H9 (cell line): ENCODE data around the gene RAB15. TPM values are rescaled to one million over a fixed set of nuclear protein-coding genes. Genes with fewer than 3 reads are reported as not detected.

Experiments used
- DNase-seq: peaks from one replicate; pipeline ENCODE4 v3.0.0-alpha.2; 2017
- H2AFZ ChIP-seq: one replicate; pipeline ENCODE4 v1.6.1; 2013; ENCODE audit warnings: mild to moderate bottlenecking, low read length, control low read depth, moderate library complexity
- H2AK5ac ChIP-seq: 2 replicates; pipeline ENCODE4 v1.6.1; 2013; ENCODE audit warnings: low read length, control low read depth, mixed read lengths; ENCODE audit not compliant: insufficient read length
- H2BK120ac ChIP-seq: one replicate; pipeline ENCODE4 v1.6.1; 2013; ENCODE audit warnings: low read depth, mild to moderate bottlenecking, low read length, control low read depth, inconsistent platforms; ENCODE audit not compliant: poor library complexity, severe bottlenecking
- H2BK12ac ChIP-seq: 2 replicates; pipeline ENCODE4 v1.6.1; 2013; ENCODE audit warnings: low read length, control low read depth, mixed read lengths, low read depth; ENCODE audit not compliant: insufficient read length
- H2BK15ac ChIP-seq: 2 replicates; pipeline ENCODE4 v1.6.1; 2013; ENCODE audit warnings: low read depth, low read length, control low read depth
- H2BK20ac ChIP-seq: one replicate; pipeline ENCODE4 v1.6.1; 2013; ENCODE audit warnings: low read depth, mild to moderate bottlenecking, low read length, control low read depth, inconsistent platforms; ENCODE audit not compliant: poor library complexity, severe bottlenecking
- H2BK5ac ChIP-seq: 2 replicates; pipeline ENCODE4 v1.6.1; 2013; ENCODE audit warnings: low read length, control low read depth, mixed read lengths; ENCODE audit not compliant: insufficient read length
- H3K14ac ChIP-seq: 2 replicates; pipeline ENCODE4 v1.6.1; 2013; ENCODE audit warnings: low read length, control low read depth; ENCODE audit not compliant: insufficient read depth
- H3K18ac ChIP-seq: 2 replicates; pipeline ENCODE4 v1.6.1; 2013; ENCODE audit warnings: low read depth, mild to moderate bottlenecking, mixed read lengths, low read length, control low read depth; ENCODE audit not compliant: insufficient read length
- H3K23ac ChIP-seq: 2 replicates; pipeline ENCODE4 v1.6.1; 2013; ENCODE audit warnings: low read length, control low read depth, mixed read lengths, low read depth; ENCODE audit not compliant: insufficient read length
- H3K23me2 ChIP-seq: 2 replicates; pipeline ENCODE4 v1.6.1; 2013; ENCODE audit warnings: low read depth, mild to moderate bottlenecking, mixed read lengths, low read length, control low read depth; ENCODE audit not compliant: insufficient read length, poor library complexity, severe bottlenecking
- H3K27ac ChIP-seq: 2 replicates; pipeline ENCODE4 v1.5.1; 2013; ENCODE audit warnings: low read length, control low read depth, mixed read lengths, low read depth; ENCODE audit not compliant: insufficient read length
- H3K27me3 ChIP-seq: 2 replicates; pipeline ENCODE4 v1.6.1; 2013; ENCODE audit warnings: low read length, control low read depth, inconsistent platforms; ENCODE audit not compliant: insufficient read depth
- H3K4ac ChIP-seq: 2 replicates; pipeline ENCODE4 v1.6.1; 2013; ENCODE audit warnings: low read depth, mild to moderate bottlenecking, control low read depth, inconsistent platforms, low read length, moderate library complexity
- H3K4me1 ChIP-seq: 2 replicates; pipeline ENCODE4 v1.6.1; 2013; ENCODE audit warnings: low read length, control low read depth, inconsistent platforms; ENCODE audit not compliant: insufficient read depth
- H3K4me2 ChIP-seq: 2 replicates; pipeline ENCODE4 v1.6.1; 2013; ENCODE audit warnings: low read length, control low read depth, mixed read lengths; ENCODE audit not compliant: insufficient read length, insufficient read depth
- H3K56ac ChIP-seq: 2 replicates; pipeline ENCODE4 v1.6.1; 2013; ENCODE audit warnings: low read depth, mild to moderate bottlenecking, mixed read lengths, low read length, control low read depth; ENCODE audit not compliant: insufficient read length
- H3K79me1 ChIP-seq: 2 replicates; pipeline ENCODE4 v1.6.1; 2013; ENCODE audit warnings: low read depth, mild to moderate bottlenecking, moderate library complexity, low read length, control low read depth, inconsistent platforms; ENCODE audit not compliant: insufficient read depth, poor library complexity, severe bottlenecking
- H3K79me2 ChIP-seq: 2 replicates; pipeline ENCODE4 v1.6.1; 2013; ENCODE audit warnings: low read length, control low read depth, inconsistent platforms; ENCODE audit not compliant: insufficient read depth
- H3K9ac ChIP-seq: 2 replicates; pipeline ENCODE4 v1.6.1; 2013; ENCODE audit warnings: low read length, control low read depth, mixed read lengths; ENCODE audit not compliant: insufficient read length; ENCODE audit errors: extremely low read depth
- H3K9me3 ChIP-seq: one replicate; pipeline ENCODE4 v1.6.1; 2013; ENCODE audit warnings: low read depth, low read length, inconsistent platforms; ENCODE audit not compliant: control insufficient read depth
- H3T11ph ChIP-seq: one replicate; pipeline ENCODE4 v1.6.1; 2013; ENCODE audit warnings: mild to moderate bottlenecking, low read length, control low read depth, inconsistent platforms
- H4K20me1 ChIP-seq: one replicate; pipeline ENCODE4 v1.6.1; 2013; ENCODE audit not compliant: control insufficient read depth, insufficient read length, insufficient read depth
- H4K5ac ChIP-seq: 2 replicates; pipeline ENCODE4 v1.6.1; 2013; ENCODE audit warnings: low read depth, mild to moderate bottlenecking, mixed read lengths, low read length, control low read depth; ENCODE audit not compliant: insufficient read length
- H4K8ac ChIP-seq: replicated peaks from 2 replicates; pipeline ENCODE4 v1.6.1; 2013; ENCODE audit warnings: low read length, control low read depth, mixed read lengths, low read depth; ENCODE audit not compliant: insufficient read length
- H4K91ac ChIP-seq: 2 replicates; pipeline ENCODE4 v1.6.1; 2013; ENCODE audit warnings: low read depth, mild to moderate bottlenecking, moderate library complexity, mixed read lengths, low read length, control low read depth; ENCODE audit not compliant: insufficient read length
- H3K27ac Mint-ChIP-seq, 3 experiments: 2 replicates in 2 of 3; 3 replicates in 1 of 3; pipeline ENCODE4 v1.8.0; 2020 to 2021; ENCODE audit warnings: mixed read lengths in 3 of 3, mild to moderate bottlenecking in 1 of 3, moderate library complexity in 1 of 3
- H3K27me3 Mint-ChIP-seq: 2 replicates; pipeline ENCODE4 v1.8.0; 2021; ENCODE audit warnings: low read depth, mild to moderate bottlenecking, moderate library complexity, mixed read lengths
- H3K36me3 Mint-ChIP-seq, 3 experiments: 2 replicates in 2 of 3; 3 replicates in 1 of 3; pipeline ENCODE4 v1.8.0; 2020 to 2021; ENCODE audit warnings: low read depth in 3 of 3, mixed read lengths in 3 of 3; ENCODE audit not compliant: insufficient read depth in 1 of 3
- H3K4me1 Mint-ChIP-seq, 2 experiments: 2 replicates each; pipeline ENCODE4 v1.8.0; 2020; ENCODE audit warnings: mixed read lengths in 2 of 2
- H3K4me3 Mint-ChIP-seq, 2 experiments: 2 replicates in 1 of 2; 3 replicates in 1 of 2; pipeline ENCODE4 v1.8.0; 2020 to 2021; ENCODE audit warnings: mild to moderate bottlenecking in 2 of 2, mixed read lengths in 2 of 2, moderate library complexity in 1 of 2
- H3K9me3 Mint-ChIP-seq, 2 experiments: 2 replicates in 1 of 2; 3 replicates in 1 of 2; pipeline ENCODE4 v1.8.0; 2020; ENCODE audit warnings: mild to moderate bottlenecking in 2 of 2, mixed read lengths in 2 of 2, moderate library complexity in 1 of 2
- CTCF ChIP-seq: fragments of 200-600 bp; sonication (generic); conservative IDR thresholded peaks from 3 replicates; pipeline ENCODE4 v1.8.0; 2021; ENCODE audit warnings: antibody characterized with exemption, mild to moderate bottlenecking
- WGBS: extraction: QIAGEN DNeasy Blood & Tissue Kit; methylation state at CpG from one replicate; pipeline ENCODE4 v1.1.7; 2013; ENCODE audit warnings: missing lambda C conversion rate, low lambda C conversion rate, mixed read lengths; ENCODE audit not compliant: insufficient read length; ENCODE audit errors: extremely low coverage; 5-methylcytosine and 5-hydroxymethylcytosine counted together
- total RNA-seq: library from RNA; stranded (reverse); gene quantifications from 2 replicates; pipeline ENCODE4 v1.2.1, GENCODE V29; 2021

Gene RAB15
- total RNA-seq, 1 experiment from 2014 or later = 54.3 TPM

- Histone ChIP-seq H2BK15ac (no peak overlapping the region), H3K56ac (no peak overlapping the region), H4K91ac (no peak overlapping the region), H3K9me3 (no peaks in the 10 kb centered on the region), H2BK5ac (no peak overlapping the region), H3K4me1 (no peaks in the 10 kb centered on the region), H3T11ph (no peak overlapping the region), H3K14ac (no peak overlapping the region), H2BK20ac (no peak overlapping the region), H3K23ac (no peak overlapping the region), H4K8ac (no peak overlapping the region), H3K4me2 (no peak overlapping the region), H3K9ac (no peak overlapping the region), H2AK5ac (no peak overlapping the region), H3K27ac (no peak overlapping the region), H3K79me1 (no peaks in the 10 kb centered on the region), H4K5ac (no peak overlapping the region), H3K23me2 (no peaks in the 10 kb centered on the region), H3K4ac (no peak overlapping the region), H4K20me1 (no peaks in the 10 kb centered on the region), H2BK120ac (no peak overlapping the region), H2BK12ac (no peak overlapping the region), H3K18ac (no peak overlapping the region), H3K79me2 (no peaks in the 10 kb centered on the region), H3K27me3 (no peaks in the 10 kb centered on the region), H2AFZ (no peak overlapping the region)
- H3K36me3 Mint-ChIP-seq = peaks cover 6 to 31% (median 22%) of the 10 kb centered on the region in 3 experiments; a peak in 5 of 7 replicates
- H3K27me3 Mint-ChIP-seq = no peaks in the 10 kb centered on the region
- TF ChIP-seq CTCF = no peak
- H3K27ac Mint-ChIP-seq = no peak overlapping the region
- H3K4me1 Mint-ChIP-seq = no peaks in the 10 kb centered on the region
- no peak for DNase-seq
- H3K9me3 Mint-ChIP-seq = no peaks in the 10 kb centered on the region
- no peak overlapping the region for H3K4me3 Mint-ChIP-seq
- WGBS = no CpG with 5 or more reads among the region's 4 CpGs
These were observed 45.6 kb downstream of the RAB15 start for GRCh38 chr14:64926398-64926995.
